DND-41 (cell line): ENCODE results near the gene BEST2.
A peak's percentile ranks its signal among the peaks of the same experiment; 100 is the strongest.

Source experiments
- ATAC-seq: fragments of 200-7000 bp; cut with Tn5 transposase; 3 replicates; pipeline ENCODE4 v1.9.1; 2021; ENCODE audit warnings: low read depth; ENCODE audit not compliant: insufficient read depth
- DNase-seq: peaks from one replicate; pipeline ENCODE4 v3.0.0-alpha.2; 2020
- H2AFZ ChIP-seq: 2 replicates; pipeline ENCODE4 v1.6.0; 2012; ENCODE audit warnings: low read depth, low read length
- H3K27ac ChIP-seq: 2 replicates; pipeline ENCODE4 v1.5.1; 2012; ENCODE audit warnings: low read length, inconsistent platforms
- H3K27me3 ChIP-seq: fragments of 200-600 bp; sonication (generic); 2 replicates; pipeline ENCODE4 v1.6.0; 2012; ENCODE audit warnings: low read length, mild to moderate bottlenecking, inconsistent platforms; ENCODE audit not compliant: insufficient read depth, poor library complexity
- H3K36me3 ChIP-seq: 2 replicates; pipeline ENCODE4 v1.5.1; 2012; ENCODE audit warnings: low read length, inconsistent platforms; ENCODE audit not compliant: insufficient read depth
- H3K4me1 ChIP-seq: 2 replicates; pipeline ENCODE4 v1.5.1; 2012; ENCODE audit warnings: mild to moderate bottlenecking, low read length; ENCODE audit not compliant: insufficient read depth
- H3K4me2 ChIP-seq: 2 replicates; pipeline ENCODE4 v1.6.0; 2012; ENCODE audit warnings: mild to moderate bottlenecking, moderate library complexity, low read length, inconsistent platforms; ENCODE audit not compliant: insufficient read depth
- H3K4me3 ChIP-seq, 2 experiments: fragments of 200-600 bp in 1 of 2; shearing (Covaris generic) in 1 of 2; 2 replicates each; pipeline ENCODE4 v1.5.1; 2012 to 2016; ENCODE audit warnings: inconsistent platforms in 2 of 2, low read length in 2 of 2, mild to moderate bottlenecking in 2 of 2, low read depth in 1 of 2, moderate library complexity in 1 of 2
- H3K79me2 ChIP-seq: 2 replicates; pipeline ENCODE4 v1.6.0; 2012; ENCODE audit warnings: low read length, inconsistent platforms; ENCODE audit not compliant: insufficient read depth
- H3K9ac ChIP-seq: 2 replicates; pipeline ENCODE4 v1.6.0; 2012; ENCODE audit warnings: low read depth, mild to moderate bottlenecking, inconsistent platforms, low read length, moderate library complexity
- H3K9me3 ChIP-seq: 2 replicates; pipeline ENCODE4 v1.5.1; 2012; ENCODE audit warnings: low read length, moderate library complexity, mild to moderate bottlenecking, inconsistent platforms; ENCODE audit not compliant: insufficient read depth, severe bottlenecking
- H4K20me1 ChIP-seq: 2 replicates; pipeline ENCODE4 v1.6.0; 2012; ENCODE audit warnings: low read length; ENCODE audit not compliant: insufficient read depth
- EZH2 ChIP-seq: IDR thresholded peaks from 3 replicates; pipeline ENCODE4 v1.6.1; 2012; ENCODE audit warnings: borderline replicate concordance, low read depth, mild to moderate bottlenecking, moderate library complexity, low read length, inconsistent platforms; ENCODE audit not compliant: severe bottlenecking
- TF ChIP-seq, protein P1 (sequence below): IDR thresholded peaks from 2 replicates; pipeline ENCODE4 v1.5.1; 2012; ENCODE audit warnings: borderline replicate concordance, low read length, moderate library complexity, mild to moderate bottlenecking; ENCODE audit not compliant: poor library complexity, severe bottlenecking; ENCODE audit errors: extremely low read depth

The BEST2 gene

DNA sequence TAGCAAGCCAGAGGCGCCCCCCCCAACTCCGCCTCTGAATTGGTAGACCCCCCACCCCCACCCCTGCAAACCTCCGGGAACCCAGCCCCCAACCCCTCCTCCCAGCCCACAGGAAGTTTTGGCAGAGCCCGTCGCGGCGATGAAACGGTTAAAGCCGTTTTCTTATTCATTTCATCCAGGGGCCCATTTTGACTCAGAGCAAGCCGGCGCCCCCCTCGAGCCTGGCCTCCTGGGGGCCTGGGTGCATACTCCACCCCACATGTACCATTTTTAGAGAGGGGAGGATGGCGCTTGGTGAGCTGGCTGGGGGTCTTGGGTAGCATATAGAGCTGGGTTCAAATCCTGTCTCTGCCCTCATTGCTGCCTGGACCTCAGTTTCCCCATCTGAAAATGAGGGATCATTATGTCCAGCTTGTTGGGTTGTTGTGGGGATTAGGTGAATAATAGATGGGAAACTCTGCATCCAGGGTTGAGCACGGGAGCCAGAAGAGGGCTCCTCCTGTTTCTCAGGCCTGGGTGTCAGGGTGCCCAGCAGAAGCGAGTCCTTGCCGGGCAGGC is 31.8 kb downstream of the BEST2 start:
- no peaks in the 10 kb centered on the region for H3K27me3 ChIP-seq
- TF ChIP-seq EZH2 = no peak
- TF ChIP-seq, protein P1, sequence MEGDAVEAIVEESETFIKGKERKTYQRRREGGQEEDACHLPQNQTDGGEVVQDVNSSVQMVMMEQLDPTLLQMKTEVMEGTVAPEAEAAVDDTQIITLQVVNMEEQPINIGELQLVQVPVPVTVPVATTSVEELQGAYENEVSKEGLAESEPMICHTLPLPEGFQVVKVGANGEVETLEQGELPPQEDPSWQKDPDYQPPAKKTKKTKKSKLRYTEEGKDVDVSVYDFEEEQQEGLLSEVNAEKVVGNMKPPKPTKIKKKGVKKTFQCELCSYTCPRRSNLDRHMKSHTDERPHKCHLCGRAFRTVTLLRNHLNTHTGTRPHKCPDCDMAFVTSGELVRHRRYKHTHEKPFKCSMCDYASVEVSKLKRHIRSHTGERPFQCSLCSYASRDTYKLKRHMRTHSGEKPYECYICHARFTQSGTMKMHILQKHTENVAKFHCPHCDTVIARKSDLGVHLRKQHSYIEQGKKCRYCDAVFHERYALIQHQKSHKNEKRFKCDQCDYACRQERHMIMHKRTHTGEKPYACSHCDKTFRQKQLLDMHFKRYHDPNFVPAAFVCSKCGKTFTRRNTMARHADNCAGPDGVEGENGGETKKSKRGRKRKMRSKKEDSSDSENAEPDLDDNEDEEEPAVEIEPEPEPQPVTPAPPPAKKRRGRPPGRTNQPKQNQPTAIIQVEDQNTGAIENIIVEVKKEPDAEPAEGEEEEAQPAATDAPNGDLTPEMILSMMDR = no peak
- H3K36me3 ChIP-seq = no peaks in the 10 kb centered on the region
- H2AFZ ChIP-seq = no peak overlapping the region
- H3K9ac ChIP-seq = peak overlapping the region; percentile 84
- no peaks in the 10 kb centered on the region for H3K9me3 ChIP-seq
- peaks cover 60% of the 10 kb centered on the region for H3K4me1 ChIP-seq
- DNase-seq (peak; percentile 86), ATAC-seq (peak; percentile 46)
- peak overlapping the region in 1 of 2 experiments; percentile 77; a peak in 3 of 4 replicates for H3K4me3 ChIP-seq
- no peaks in the 10 kb centered on the region for H3K79me2 ChIP-seq
- peak overlapping the region; percentile 76 for H3K27ac ChIP-seq
- H3K4me2 ChIP-seq = peak overlapping the region; percentile 97
- H4K20me1 ChIP-seq = no peaks in the 10 kb centered on the region; the same call in 1 of the 2 replicates

DNA sequence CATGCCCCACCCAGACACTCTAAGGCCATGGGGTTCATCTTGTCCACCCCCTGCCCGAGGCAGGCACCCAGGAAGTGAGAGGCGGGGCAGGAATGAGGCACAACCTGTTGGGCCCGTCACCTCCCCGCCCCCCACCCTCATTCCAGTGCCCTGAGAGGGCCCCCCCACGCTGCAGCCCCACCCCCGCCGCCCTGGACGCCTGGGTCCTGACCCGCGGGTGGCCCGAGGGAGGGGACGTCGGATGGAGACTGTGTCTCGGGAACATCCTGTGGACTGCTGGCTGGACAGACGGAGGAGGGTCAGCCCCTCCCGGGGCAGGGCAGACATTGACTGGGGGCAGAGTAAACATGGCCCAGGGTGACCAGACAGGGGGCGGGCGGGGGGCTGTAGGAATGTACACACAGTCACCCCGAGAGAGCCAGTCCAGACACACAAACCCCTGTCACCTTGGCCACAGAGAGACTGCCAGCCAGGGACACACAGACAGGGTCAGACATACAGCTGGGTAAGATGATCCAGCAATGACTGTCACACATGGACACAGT is 32.3 kb downstream of the BEST2 start:
- Histone ChIP-seq H4K20me1 (no peaks in the 10 kb centered on the region; the same call in 1 of the 2 replicates), H3K79me2 (no peaks in the 10 kb centered on the region), H2AFZ (no peak overlapping the region), H3K9ac (peak overlapping the region; percentile 84), H3K27me3 (no peaks in the 10 kb centered on the region), H3K27ac (peak overlapping the region; percentile 76), H3K9me3 (no peaks in the 10 kb centered on the region), H3K4me2 (peak overlapping the region; percentile 97), H3K36me3 (no peaks in the 10 kb centered on the region), H3K4me1 (peaks cover 55% of the 10 kb centered on the region), H3K4me3 (peak overlapping the region in 1 of 2 experiments; percentile 77; a peak in 2 of 4 replicates)
- TF ChIP-seq, protein P1 = no peak
- TF ChIP-seq EZH2 = no peak
- ATAC-seq = no peak
- DNase-seq = no peak

DNA sequence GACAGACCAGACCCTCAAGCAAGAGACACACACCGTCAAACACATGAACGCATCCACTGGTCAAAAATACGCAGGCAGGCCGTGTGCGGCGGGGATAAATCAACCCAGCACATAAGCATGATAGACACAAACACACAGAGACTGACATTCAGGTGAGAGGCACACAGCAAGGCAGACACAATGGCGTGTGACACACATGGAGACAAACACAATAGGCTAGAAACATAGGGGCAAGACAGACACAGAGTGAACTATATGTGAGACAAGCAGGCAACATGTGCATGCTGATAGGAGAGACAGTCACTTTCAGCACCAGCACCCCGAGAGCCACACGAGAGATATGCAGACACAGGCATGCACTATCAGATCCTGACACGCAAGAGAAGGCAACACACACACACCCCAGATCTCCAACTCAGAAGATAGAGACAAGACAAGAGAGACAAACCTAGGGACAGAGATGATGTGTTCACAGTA is 32.8 kb downstream of the BEST2 start:
- H3K79me2 ChIP-seq = no peaks in the 10 kb centered on the region
- peak overlapping the region; percentile 84; the same call in 1 of the 2 replicates for H3K9ac ChIP-seq
- H3K4me3 ChIP-seq = no peak overlapping the region
- 0 out of 2 replicates have a peak overlapping the region, but pooled peaks have one; percentile 3 for H3K4me2 ChIP-seq
- ATAC-seq = no peak
- H3K27ac ChIP-seq = peak overlapping the region; percentile 52
- H3K36me3 ChIP-seq = no peaks in the 10 kb centered on the region
- no peak for DNase-seq
- peaks cover 50% of the 10 kb centered on the region for H3K4me1 ChIP-seq
- H4K20me1 ChIP-seq = no peaks in the 10 kb centered on the region; the same call in 1 of the 2 replicates
- no peaks in the 10 kb centered on the region for H3K9me3 ChIP-seq
- no peak overlapping the region for H2AFZ ChIP-seq
- no peaks in the 10 kb centered on the region for H3K27me3 ChIP-seq
- TF ChIP-seq, protein P1 = no peak
- TF ChIP-seq EZH2 = no peak
